Endothelial cell (in vitro differentiated cells): Measurements from ENCODE around the gene CARHSP1. TPM values are rescaled to one million over a fixed set of nuclear protein-coding genes. Genes with fewer than 3 reads are reported as not detected.

ENCODE experiments used
- DNase-seq: peaks from one replicate; pipeline ENCODE4 v3.0.0; 2021; ENCODE audit warnings: low spot score
- H3K27ac Mint-ChIP-seq: one replicate; pipeline ENCODE4 v1.8.0; 2021; ENCODE audit warnings: mixed read lengths, inconsistent platforms; ENCODE audit not compliant: unreplicated experiment
- H3K27me3 Mint-ChIP-seq: one replicate; pipeline ENCODE4 v1.8.0; 2021; ENCODE audit warnings: mild to moderate bottlenecking, moderate library complexity, mixed read lengths, inconsistent platforms; ENCODE audit not compliant: unreplicated experiment
- H3K36me3 Mint-ChIP-seq: one replicate; pipeline ENCODE4 v1.8.0; 2021; ENCODE audit warnings: mild to moderate bottlenecking, low read depth, mixed read lengths, inconsistent platforms; ENCODE audit not compliant: unreplicated experiment
- H3K4me1 Mint-ChIP-seq: one replicate; pipeline ENCODE4 v1.8.0; 2021; ENCODE audit warnings: mild to moderate bottlenecking, mixed read lengths, inconsistent platforms; ENCODE audit not compliant: unreplicated experiment
- H3K4me3 Mint-ChIP-seq: one replicate; pipeline ENCODE4 v1.8.0; 2021; ENCODE audit warnings: mild to moderate bottlenecking, mixed read lengths, inconsistent platforms; ENCODE audit not compliant: unreplicated experiment
- H3K9me3 Mint-ChIP-seq: one replicate; pipeline ENCODE4 v1.8.0; 2021; ENCODE audit warnings: mixed read lengths, inconsistent platforms; ENCODE audit not compliant: unreplicated experiment
- total RNA-seq: library from RNA; stranded (reverse); fragmentation: NEBNext Ultra II Directional; extraction: Animal tissue kit (Norgen Biotek cat#: 25700); gene quantifications from one replicate; pipeline ENCODE4 v1.2.1, GENCODE V29; 2021; ENCODE audit not compliant: unreplicated experiment
- TF ChIP-seq, protein P1 (sequence below): fragments of 200-600 bp; sonication (generic); IDR thresholded peaks from one replicate; pipeline ENCODE4 v1.5.0; 2021; ENCODE audit warnings: antibody characterized with exemption; ENCODE audit not compliant: unreplicated experiment

Gene CARHSP1
- total RNA-seq, 1 donor from 2014 or later: 127 TPM

DNA sequence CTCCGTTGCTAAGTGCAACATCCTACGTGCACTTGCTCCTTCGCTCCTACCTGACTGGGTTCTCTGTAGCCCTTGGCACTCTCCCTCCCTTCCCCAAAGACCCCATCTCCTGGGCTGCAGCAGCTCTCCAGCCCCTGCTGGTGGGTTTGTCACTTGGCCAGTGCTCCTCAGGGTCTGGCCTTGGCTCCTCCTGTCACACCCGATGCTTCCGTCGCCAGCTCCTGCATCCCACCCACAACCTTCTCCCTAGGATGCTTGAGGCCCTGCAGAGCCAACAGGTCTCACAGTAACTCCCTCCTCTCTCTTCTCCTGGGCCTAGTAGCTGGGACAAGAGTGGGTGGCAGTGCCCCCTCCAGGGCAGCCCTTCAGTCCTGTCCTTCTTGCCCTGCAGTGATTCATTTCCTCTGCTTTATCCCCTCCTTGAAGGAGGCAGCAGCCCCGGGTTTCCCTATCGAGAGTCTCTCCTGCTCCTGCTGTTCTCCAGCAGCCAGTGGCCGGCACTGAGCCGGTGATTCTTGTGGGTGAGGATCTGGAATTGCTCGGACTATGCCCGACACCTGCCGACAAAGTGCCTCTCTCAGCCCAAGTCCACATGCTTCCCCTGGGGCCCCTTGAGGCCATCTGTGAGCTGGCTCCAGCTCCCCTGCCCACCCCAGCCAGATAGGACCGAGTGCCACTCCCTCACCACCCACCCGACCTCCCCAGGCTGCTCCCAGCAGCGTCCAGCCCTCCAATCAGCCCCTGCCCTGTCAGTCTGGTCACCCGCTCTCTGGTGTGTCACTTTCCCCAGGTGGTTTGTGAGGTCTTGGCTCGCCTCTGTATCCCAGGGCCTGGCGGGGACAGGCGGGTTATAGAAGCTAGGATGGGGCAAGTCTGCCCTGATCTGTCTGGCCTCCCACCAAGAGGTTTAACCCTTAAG, 17.1 kb upstream of the CARHSP1 start:
- Mint-ChIP-seq H3K9me3 (no peaks in the 10 kb centered on the region), H3K4me1 (peaks cover 5% of the 10 kb centered on the region), H3K36me3 (peaks cover 16% of the 10 kb centered on the region), H3K27ac (no peak overlapping the region), H3K4me3 (no peak overlapping the region), H3K27me3 (peaks cover 12% of the 10 kb centered on the region)
- TF ChIP-seq, protein P1, sequence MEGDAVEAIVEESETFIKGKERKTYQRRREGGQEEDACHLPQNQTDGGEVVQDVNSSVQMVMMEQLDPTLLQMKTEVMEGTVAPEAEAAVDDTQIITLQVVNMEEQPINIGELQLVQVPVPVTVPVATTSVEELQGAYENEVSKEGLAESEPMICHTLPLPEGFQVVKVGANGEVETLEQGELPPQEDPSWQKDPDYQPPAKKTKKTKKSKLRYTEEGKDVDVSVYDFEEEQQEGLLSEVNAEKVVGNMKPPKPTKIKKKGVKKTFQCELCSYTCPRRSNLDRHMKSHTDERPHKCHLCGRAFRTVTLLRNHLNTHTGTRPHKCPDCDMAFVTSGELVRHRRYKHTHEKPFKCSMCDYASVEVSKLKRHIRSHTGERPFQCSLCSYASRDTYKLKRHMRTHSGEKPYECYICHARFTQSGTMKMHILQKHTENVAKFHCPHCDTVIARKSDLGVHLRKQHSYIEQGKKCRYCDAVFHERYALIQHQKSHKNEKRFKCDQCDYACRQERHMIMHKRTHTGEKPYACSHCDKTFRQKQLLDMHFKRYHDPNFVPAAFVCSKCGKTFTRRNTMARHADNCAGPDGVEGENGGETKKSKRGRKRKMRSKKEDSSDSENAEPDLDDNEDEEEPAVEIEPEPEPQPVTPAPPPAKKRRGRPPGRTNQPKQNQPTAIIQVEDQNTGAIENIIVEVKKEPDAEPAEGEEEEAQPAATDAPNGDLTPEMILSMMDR: no peak
- no peak for DNase-seq

DNA sequence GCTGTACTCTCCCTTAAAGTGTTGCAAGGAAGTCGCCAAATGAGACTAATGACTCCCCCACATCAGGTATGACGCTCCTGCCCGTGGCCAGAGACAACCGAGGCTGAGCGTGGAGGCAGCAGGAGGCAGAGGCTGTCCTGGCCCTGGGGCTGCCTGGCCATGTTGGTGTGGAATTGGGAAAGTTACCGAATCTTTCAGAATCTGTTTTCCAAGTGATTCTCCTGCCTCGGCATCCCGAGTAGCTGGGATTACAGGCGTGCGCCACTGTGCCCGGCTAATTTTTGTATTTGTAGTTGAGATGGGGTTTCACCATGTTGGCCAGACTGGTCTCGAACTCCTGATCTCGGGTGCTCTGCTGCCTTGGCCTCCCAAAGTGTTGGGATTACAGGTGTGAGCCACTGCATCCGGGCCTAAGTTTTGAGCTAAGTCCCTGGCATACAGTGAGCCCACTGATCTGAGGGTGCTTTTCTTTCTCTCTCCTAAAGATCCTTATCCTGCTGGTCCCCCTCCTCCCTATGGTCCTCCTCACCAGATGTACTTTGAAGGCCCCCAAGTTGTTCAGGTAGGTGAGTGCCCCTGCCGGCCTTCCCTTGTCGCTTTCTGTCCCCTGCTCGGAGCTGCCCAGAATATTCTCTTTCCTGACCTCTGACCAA, 14.0 kb upstream of the CARHSP1 start:
- TF ChIP-seq, protein P1: no peak
- Mint-ChIP-seq H3K36me3 (peaks cover 7% of the 10 kb centered on the region), H3K27ac (no peak overlapping the region), H3K27me3 (peaks cover 8% of the 10 kb centered on the region), H3K4me3 (no peak overlapping the region), H3K4me1 (peaks cover 8% of the 10 kb centered on the region), H3K9me3 (no peaks in the 10 kb centered on the region)
- DNase-seq: no peak

DNA sequence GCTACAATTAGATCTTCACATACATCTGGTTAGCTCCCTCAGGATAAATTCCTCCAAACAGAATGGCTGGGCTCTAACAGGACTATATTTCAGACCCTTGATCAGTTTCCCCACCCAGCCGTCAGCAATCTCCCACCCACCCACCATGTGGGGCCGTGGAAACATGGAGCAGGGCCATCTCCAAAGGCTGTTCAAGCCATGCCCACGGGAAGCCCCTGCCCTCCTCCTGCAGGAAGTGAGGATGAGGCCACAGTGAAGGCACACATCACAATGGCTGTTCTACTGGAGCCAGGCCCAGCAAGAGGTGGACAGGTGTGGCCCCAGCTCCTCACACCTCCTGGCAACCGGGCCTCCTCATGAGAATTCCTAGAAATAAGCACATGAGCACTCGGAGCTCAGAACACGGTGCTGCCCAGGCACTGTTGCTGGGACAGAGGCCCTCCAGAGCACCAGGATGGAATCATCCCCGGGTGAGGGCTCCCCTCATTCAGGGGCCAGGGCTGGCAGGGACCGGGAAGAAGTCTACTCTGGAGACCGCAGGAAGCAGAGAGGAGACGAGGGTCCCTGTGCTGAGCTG, 13.3 kb upstream of the CARHSP1 start, which contains the start of gene LITAFD:
TSS of gene LITAFD (plus strand) at position 311 of the 577 bp plus-strand sequence. CDS start 2,005 bp downstream, outside the sequence.
- Mint-ChIP-seq H3K4me1 (peaks cover 6% of the 10 kb centered on the region), H3K36me3 (peaks cover 4% of the 10 kb centered on the region), H3K4me3 (no peak within 1 kb of the TSS), H3K27ac (no peak within 1 kb of the TSS), H3K9me3 (no peaks in the 10 kb centered on the region), H3K27me3 (peaks cover 8% of the 10 kb centered on the region)
- TF ChIP-seq, protein P1: no peak
- no peak for DNase-seq

DNA sequence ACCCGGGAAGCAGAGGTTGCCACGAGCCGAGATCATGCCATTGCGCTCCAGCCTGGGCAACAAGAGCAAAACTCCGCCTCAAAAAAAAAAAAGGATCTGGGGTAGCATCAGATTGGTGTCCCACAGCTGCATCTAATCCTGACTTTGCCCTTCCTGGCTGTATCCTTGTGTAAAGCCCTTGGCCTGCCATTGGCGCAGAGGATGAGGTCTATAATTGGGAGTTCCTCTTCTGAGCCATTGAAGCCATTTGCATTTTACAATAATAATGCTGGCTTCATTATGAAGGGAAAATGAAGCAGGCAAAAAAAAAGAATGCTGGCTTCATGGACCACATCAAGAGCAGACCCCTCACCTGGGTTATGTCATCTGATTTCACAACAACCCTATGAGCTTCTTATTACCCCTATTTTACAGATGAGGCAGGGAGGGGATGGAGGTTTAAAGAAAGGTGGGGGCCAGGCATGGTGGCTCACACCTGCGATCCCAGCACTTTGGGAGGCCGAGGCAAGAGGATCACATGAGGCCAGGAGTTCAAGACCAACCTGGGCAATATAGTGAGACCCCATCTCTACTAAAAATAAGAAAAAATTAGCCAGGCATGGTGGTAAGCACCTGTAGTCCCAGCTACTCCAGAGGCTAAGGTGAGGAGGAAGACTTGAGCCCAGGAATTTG, 12.2 kb upstream of the CARHSP1 start:
- Mint-ChIP-seq H3K27me3 (peaks cover 8% of the 10 kb centered on the region), H3K36me3 (no peaks in the 10 kb centered on the region), H3K27ac (no peak overlapping the region), H3K9me3 (no peaks in the 10 kb centered on the region), H3K4me1 (peaks cover 3% of the 10 kb centered on the region), H3K4me3 (no peak overlapping the region)
- DNase-seq: no peak
- TF ChIP-seq, protein P1: no peak
